Measurements from ENCODE around the gene PRSS21.

PRSS21 gene

GRCh38 chr16:2783581-2784357, 33.3 kb upstream of the PRSS21 start:
- TF ChIP-seq, protein P1, sequence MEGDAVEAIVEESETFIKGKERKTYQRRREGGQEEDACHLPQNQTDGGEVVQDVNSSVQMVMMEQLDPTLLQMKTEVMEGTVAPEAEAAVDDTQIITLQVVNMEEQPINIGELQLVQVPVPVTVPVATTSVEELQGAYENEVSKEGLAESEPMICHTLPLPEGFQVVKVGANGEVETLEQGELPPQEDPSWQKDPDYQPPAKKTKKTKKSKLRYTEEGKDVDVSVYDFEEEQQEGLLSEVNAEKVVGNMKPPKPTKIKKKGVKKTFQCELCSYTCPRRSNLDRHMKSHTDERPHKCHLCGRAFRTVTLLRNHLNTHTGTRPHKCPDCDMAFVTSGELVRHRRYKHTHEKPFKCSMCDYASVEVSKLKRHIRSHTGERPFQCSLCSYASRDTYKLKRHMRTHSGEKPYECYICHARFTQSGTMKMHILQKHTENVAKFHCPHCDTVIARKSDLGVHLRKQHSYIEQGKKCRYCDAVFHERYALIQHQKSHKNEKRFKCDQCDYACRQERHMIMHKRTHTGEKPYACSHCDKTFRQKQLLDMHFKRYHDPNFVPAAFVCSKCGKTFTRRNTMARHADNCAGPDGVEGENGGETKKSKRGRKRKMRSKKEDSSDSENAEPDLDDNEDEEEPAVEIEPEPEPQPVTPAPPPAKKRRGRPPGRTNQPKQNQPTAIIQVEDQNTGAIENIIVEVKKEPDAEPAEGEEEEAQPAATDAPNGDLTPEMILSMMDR (IDR thresholded peaks at IDR 0.05; ENCODE audit: low read depth, low read length) = no peak
- DNase-seq (ENCODE audit: extremely low read depth, low read depth) = no peak

DNA sequence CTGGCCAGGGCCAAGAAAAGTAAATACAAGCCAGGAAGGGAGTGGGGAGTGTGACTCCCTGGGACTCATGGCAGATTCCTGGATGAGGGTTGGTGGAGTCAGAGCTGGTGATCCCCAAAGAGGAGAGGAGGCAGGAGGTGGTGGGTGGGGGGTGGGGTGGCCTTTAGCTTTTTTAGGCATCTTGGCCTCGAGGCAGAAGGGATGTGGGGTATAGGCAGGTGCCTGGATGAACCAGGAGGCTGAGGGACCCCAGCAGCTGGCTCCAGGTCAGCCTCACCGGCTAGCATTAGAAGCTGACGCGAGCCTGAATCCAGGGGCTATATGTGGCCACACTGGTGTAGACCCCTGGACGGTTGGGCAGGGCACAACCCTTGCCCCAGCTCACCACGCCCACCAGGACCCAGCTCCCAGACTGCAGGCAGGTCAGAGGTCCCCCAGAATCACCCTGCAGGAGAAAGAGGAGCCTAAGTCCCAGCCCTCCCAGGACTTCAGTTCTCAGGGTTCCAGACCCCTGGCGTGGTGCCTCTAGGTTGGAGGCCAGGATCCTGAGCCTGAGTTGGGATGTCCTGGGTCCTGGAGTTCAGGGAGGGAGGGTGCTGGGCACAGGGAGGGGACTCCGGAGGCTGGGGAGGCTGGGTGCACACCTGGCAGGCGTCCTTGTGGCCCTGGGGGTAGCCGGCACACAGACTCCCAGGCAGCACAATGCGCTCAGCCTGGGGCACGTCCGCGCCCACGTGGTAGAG, 32.5 kb upstream of the PRSS21 start:
- DNase-seq (ENCODE audit: extremely low read depth, low read depth) = no peak
- TF ChIP-seq, protein P1 (IDR thresholded peaks at IDR 0.05; ENCODE audit: low read depth, low read length) = no peak

DNA sequence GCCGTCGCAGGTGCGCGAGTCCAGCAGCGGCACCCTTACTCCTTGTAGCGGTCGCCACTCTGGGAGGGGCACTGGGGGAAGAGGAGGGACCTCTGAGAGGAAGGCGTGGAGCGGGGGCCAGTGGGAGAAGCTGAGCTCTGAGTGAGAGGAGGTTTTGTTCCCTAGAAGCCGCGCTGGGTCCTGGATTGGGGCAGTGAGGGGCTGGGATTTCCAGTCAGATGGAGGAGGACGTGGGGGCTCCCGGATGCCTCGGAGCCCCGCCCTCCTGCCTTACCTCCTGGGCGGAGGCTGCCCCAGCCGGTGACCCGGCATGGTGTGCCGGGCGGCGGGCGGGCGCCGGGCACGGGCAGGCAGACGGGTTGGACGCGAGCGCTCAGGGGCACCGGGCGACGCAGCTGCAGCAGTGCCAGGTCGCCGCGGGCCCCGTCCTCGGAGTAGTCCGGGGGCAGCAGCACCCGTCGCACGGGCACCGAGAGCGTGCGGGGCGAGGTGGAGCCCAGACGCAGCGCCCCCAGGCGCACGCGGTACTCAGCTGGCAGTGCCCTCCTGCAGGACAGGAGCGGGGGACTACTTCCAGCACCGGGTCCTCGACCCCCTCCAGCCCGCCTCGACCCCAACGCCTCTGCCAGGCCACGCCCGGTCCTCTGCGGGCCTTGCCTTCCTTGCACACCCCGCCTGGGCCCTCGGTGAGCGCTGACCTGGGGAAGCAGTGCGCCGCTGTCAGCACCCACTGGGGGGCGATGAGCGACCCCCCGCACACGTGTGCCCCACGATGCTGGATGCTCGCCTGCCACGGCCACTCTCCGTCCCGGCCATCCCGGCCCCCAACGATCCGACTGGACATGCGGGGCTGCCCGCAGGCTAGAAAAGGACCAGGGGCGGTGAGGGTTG, 31.7 kb upstream of the PRSS21 start:
- TF ChIP-seq, protein P1 (IDR thresholded peaks at IDR 0.05; ENCODE audit: low read depth, low read length) = no peak; the same call in 1 of the 2 replicates
- DNase-seq (ENCODE audit: extremely low read depth, low read depth) = no peak

DNA sequence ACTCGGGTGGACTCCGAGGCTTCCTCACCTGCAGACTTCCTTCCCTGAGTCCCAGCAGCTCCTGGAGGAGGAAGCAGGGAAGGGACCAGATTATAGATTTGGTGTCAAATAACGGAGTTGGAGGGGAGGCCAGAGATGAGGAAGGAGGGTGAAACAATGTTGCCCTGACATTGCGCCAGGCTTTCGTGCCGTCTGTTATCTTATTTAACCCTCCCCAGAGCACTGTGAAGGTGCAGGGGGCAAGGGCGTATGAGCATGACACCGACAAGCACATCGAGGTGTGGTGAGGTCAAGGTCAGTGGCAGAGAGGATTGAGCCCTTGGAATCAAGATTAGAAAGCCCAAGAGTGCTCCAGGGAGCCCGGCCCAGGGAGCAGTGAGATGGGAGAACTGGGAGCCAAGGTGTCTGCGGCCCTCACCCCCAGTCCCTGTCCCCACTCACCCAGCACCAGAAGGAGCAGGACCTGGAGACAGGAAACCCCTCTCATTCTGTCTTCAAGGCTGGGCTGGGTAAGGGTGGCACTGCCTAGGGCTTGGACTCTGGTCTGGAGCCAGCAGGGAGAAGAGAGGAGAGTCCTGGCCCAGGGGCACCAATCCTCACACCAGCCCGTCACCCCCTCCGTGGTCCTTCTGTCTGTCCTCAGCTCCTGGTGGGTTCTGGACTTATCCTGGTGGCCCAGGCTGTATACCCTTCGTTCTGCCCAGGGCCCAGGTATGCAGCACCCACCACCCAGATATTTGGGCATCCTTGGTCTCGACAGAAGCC, 30.8 kb upstream of the PRSS21 start:
- TF ChIP-seq, protein P1 (IDR thresholded peaks at IDR 0.05; ENCODE audit: low read depth, low read length) = no peak
- no peak for DNase-seq (ENCODE audit: extremely low read depth, low read depth)

- TF ChIP-seq, protein P1 (IDR thresholded peaks at IDR 0.05; ENCODE audit: low read depth, low read length) = no peak
- DNase-seq (ENCODE audit: extremely low read depth, low read depth) = no peak
These were observed 30.2 kb upstream of the PRSS21 start for GRCh38 chr16:2786826-2787151.

DNA sequence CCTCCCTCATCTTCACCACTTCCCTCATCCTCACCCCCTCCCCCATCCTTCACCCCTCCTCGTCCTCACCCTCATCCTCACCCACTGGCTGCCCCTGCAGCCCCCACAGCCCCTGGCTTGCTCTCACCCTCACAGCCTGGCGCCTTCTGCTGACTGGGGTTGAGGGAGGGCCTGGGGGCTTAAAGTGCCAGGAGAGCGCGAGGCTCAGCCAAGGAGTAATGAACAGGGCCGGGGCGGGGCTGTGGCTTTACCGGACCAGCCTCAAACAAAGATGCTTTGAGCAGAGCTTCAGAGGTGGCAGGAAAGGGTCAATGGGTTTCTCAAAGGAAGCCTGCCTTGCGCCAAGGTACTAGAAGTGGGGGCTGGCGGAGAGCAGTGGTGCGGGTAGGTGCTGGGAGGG, 29.6 kb upstream of the PRSS21 start, which contains the start of gene PRSS33:
PRSS33 (minus strand) TSS at position 155 of the 400 bp plus-strand sequence. CDS start 1,013 bp downstream, outside the sequence.
- no peak for DNase-seq (ENCODE audit: extremely low read depth, low read depth)
- TF ChIP-seq, protein P1 (IDR thresholded peaks at IDR 0.05; ENCODE audit: low read depth, low read length) = no peak
